Fibroblast of villous mesenchyme (primary cell): ENCODE results near the gene PARD6G. TPM values are rescaled to one million over a fixed set of nuclear protein-coding genes. Genes with fewer than 3 reads are reported as not detected.
"Not testable (repeated sequence)": the region's sequence is repeated elsewhere in the genome, so short reads cannot be mapped to it uniquely, and the experiment has no call there.

ENCODE experiments used
- DNase-seq: peaks from one replicate; pipeline ENCODE4 v3.0.0-alpha.2; 2010; ENCODE audit warnings: low read depth
- H3K4me3 ChIP-seq: 2 replicates; pipeline ENCODE4 v1.5.1; 2011; ENCODE audit warnings: low read depth, mild to moderate bottlenecking, low read length
- total RNA-seq: library from RNA; depleted of rRNA; stranded (reverse); fragments of >200 nt; gene quantifications from 2 replicates; pipeline ENCODE4 v1.2.3, GENCODE V29; 2012
- TF ChIP-seq, protein P1 (sequence below): IDR thresholded peaks from 2 replicates; pipeline ENCODE4 v1.5.1; 2012; ENCODE audit warnings: low read depth, mild to moderate bottlenecking, low read length; ENCODE audit not compliant: insufficient read depth

Gene PARD6G
- total RNA-seq, 1 donor, result 1.7 TPM

- H3K4me3 ChIP-seq, result no peak overlapping the region
- TF ChIP-seq, protein P1, sequence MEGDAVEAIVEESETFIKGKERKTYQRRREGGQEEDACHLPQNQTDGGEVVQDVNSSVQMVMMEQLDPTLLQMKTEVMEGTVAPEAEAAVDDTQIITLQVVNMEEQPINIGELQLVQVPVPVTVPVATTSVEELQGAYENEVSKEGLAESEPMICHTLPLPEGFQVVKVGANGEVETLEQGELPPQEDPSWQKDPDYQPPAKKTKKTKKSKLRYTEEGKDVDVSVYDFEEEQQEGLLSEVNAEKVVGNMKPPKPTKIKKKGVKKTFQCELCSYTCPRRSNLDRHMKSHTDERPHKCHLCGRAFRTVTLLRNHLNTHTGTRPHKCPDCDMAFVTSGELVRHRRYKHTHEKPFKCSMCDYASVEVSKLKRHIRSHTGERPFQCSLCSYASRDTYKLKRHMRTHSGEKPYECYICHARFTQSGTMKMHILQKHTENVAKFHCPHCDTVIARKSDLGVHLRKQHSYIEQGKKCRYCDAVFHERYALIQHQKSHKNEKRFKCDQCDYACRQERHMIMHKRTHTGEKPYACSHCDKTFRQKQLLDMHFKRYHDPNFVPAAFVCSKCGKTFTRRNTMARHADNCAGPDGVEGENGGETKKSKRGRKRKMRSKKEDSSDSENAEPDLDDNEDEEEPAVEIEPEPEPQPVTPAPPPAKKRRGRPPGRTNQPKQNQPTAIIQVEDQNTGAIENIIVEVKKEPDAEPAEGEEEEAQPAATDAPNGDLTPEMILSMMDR, result no peak
- DNase-seq, result no peak
Measured at GRCh38 chr18:80227472-80227871, 19.8 kb downstream of the PARD6G start.

GRCh38 chr18:80225685-80226084 lies 21.6 kb downstream of the PARD6G start:
- DNase-seq, result no peak
- TF ChIP-seq, protein P1, result no peak
- no peak overlapping the region for H3K4me3 ChIP-seq

GRCh38 chr18:80223581-80224148 lies 23.6 kb downstream of the PARD6G start:
- TF ChIP-seq, protein P1, result no peak
- H3K4me3 ChIP-seq, result no peak overlapping the region
- DNase-seq, result no peak

- H3K4me3 ChIP-seq, DNase-seq: not testable (repeated sequence)
Measured at GRCh38 chr18:80219488-80219887, 27.8 kb downstream of the PARD6G start.

DNA sequence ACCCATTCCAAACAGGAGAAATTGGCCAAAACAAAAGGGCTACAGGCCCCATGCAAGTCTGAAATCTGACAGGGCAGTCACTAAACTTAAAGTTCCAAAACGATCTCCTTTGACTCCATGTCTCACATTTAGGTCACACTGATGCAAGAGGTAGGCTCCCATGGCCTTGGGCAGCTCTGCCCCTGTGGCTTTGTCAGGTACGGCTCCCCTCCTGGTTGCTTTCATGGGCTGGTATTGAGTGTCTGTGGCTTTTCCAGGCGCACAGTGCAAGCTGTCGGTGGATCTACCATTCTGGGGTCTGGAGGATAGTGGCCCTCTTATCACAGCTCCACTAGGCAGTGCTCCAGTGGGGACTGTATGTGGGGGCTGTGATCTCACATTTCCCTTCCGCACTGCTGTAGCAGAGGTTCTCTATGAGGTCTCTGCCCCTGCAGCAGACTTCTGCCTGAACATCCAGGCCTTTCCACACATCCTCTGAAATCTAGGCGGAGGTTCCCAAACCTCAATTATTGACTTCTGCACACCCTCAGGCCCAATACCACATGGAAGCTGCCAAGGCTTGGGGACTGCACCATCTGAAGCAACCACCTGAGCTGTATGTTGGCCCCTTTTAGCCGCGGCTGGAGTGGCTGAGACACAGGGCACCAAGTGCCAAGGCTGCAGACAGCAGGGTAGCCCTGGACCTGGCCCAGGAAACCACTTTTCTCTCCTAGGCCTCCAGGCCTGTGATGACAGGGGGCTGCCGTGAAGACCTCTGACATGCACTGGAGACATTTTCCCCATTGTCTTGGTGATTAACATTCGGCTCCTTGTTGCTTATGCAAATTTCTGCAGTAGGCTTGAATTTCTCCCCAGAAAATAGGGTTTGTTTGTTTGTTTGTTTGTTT lies 28.7 kb downstream of the PARD6G start:
- no peak for DNase-seq
- TF ChIP-seq, protein P1, result no peak
- H3K4me3 ChIP-seq, result no peak overlapping the region

DNA sequence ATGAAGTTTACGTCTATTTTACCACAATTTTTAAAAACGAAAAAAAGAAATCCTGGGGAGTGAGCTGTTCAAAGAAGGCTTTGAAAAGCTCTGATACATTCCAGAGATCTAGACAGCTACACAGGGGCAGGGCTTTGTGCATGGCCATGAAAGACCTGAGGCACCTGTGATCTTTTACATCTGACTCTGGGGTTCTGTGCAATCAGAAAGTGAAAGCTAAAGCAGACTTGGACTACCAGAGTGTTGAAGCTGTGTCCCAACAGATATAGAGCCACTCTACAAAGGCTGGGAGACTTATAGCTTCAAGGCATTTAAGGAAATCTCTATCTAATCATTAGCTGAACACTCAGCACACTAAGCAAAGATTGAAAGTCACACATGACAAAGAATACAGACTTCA lies 34.1 kb downstream of the PARD6G start:
- DNase-seq, result peak; percentile 7
- TF ChIP-seq, protein P1, result no peak
- no peak overlapping the region for H3K4me3 ChIP-seq

DNA sequence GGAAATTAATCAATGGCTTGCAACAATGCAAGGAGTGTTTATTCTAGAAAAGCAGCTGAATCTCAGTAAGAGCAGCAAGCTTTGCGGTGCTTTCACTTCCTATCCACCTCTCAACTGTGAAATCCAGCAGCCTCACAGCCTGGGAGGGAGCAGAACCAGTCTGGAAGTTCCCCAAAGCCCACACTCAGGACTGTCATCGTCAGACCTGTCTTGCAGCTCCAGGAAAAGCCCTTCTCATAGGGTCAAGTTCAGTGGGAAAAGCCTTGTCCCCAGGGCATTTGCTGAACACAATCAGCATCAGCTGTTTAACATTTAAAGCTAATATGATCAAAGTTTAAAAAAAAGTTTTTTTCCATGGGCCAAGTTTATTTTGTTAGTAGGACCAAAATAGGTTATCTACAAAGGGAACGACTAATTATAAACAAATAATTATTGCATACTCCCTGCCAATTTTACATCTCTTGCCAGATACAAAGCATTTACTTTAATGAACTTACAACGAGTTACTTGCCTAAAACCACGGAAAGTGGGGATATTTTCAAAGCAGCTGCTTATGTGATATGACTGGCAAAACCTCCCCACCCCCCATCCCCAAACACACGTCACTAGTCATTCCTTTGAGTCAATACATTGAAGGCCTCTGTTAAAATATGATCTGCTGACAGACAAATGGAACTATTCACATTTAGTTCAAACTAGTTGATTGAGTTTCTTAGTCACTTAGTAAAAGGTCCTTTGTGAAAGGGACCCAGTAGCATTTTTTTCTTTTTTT lies 36.8 kb downstream of the PARD6G start:
- no peak overlapping the region for H3K4me3 ChIP-seq
- TF ChIP-seq, protein P1, result no peak
- DNase-seq, result no peak
